Ascending aorta (tissue), 2 donors: Measurements from ENCODE around the gene R3HDM2. TPM values are rescaled to one million over a fixed set of nuclear protein-coding genes. Genes with fewer than 3 reads are reported as not detected.
"Not testable (repeated sequence)": the region's sequence is repeated elsewhere in the genome, so short reads cannot be mapped to it uniquely, and the experiment has no call there.

Experiments
- DNase-seq, 2 donors: peaks; one replicate each; pipeline ENCODE4 v3.0.0-alpha.2; 2019; ENCODE audit warnings: low spot score in 2 of 2
- H3K27ac ChIP-seq, 2 donors: fragments of 200-600 bp; sonication (generic); one replicate each; pipeline ENCODE4 v1.5.1; 2016 to 2017; ENCODE audit warnings: mild to moderate bottlenecking in 1 of 2
- H3K27me3 ChIP-seq: fragments of 200-600 bp; sonication (generic); one replicate; pipeline ENCODE4 v1.5.1; 2017
- H3K36me3 ChIP-seq, 2 donors: fragments of 200-600 bp; sonication (generic); one replicate each; pipeline ENCODE4 v1.5.1; 2016
- H3K4me1 ChIP-seq, 2 donors: fragments of 200-600 bp; sonication (generic); one replicate each; pipeline ENCODE4 v1.5.1; 2016 to 2017; ENCODE audit warnings: mild to moderate bottlenecking in 1 of 2
- H3K4me3 ChIP-seq, 2 donors: fragments of 200-600 bp; sonication (generic); one replicate each; pipeline ENCODE4 v1.5.1; 2016 to 2017; ENCODE audit warnings: mild to moderate bottlenecking in 1 of 2
- H3K9me3 ChIP-seq, 2 donors: fragments of 200-600 bp; sonication (generic); one replicate each; pipeline ENCODE4 v1.5.1; 2016
- intact Hi-C: fragments of 100-400 bp; cut with DNase I; formaldehyde crosslinking; loops from one replicate; pipeline ENCODE4 v1.15.1; 2023
- total RNA-seq: library from RNA; depleted of rRNA; stranded (reverse); fragments of >200 nt; gene quantifications from one replicate; pipeline ENCODE4 v1.1.0, GENCODE V29; 2016
- TF ChIP-seq, protein P1 (sequence below), 3 experiments: fragments of 200-600 bp in 2 of 3; fragments of 450-650 bp in 1 of 3; sonication (generic) in 2 of 3; IDR thresholded peaks; one replicate each; pipeline ENCODE4 v1.5.1; 2016 to 2019; ENCODE audit warnings: antibody characterized with exemption in 3 of 3, mild to moderate bottlenecking in 1 of 3, moderate library complexity in 1 of 3

R3HDM2 gene
- total RNA-seq, 1 donor from 2014 or later = 49.5 TPM

GRCh38 chr12:57300961-57301584, 129.8 kb downstream of the R3HDM2 start:
- H3K9me3 ChIP-seq = no peaks in the 10 kb centered on the region
- H3K27ac ChIP-seq = no peak overlapping the region
- H3K36me3 ChIP-seq = peaks cover 37 to 42% of the 10 kb centered on the region in 2 donors
- H3K4me1 ChIP-seq = no peaks in the 10 kb centered on the region
- intact Hi-C loops = no loop called here
- no peaks in the 10 kb centered on the region for H3K27me3 ChIP-seq
- DNase-seq = no peak
- TF ChIP-seq, protein P1, sequence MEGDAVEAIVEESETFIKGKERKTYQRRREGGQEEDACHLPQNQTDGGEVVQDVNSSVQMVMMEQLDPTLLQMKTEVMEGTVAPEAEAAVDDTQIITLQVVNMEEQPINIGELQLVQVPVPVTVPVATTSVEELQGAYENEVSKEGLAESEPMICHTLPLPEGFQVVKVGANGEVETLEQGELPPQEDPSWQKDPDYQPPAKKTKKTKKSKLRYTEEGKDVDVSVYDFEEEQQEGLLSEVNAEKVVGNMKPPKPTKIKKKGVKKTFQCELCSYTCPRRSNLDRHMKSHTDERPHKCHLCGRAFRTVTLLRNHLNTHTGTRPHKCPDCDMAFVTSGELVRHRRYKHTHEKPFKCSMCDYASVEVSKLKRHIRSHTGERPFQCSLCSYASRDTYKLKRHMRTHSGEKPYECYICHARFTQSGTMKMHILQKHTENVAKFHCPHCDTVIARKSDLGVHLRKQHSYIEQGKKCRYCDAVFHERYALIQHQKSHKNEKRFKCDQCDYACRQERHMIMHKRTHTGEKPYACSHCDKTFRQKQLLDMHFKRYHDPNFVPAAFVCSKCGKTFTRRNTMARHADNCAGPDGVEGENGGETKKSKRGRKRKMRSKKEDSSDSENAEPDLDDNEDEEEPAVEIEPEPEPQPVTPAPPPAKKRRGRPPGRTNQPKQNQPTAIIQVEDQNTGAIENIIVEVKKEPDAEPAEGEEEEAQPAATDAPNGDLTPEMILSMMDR (IDR thresholded peaks at IDR 0.05) = no peak
- H3K4me3 ChIP-seq = no peak overlapping the region

DNA sequence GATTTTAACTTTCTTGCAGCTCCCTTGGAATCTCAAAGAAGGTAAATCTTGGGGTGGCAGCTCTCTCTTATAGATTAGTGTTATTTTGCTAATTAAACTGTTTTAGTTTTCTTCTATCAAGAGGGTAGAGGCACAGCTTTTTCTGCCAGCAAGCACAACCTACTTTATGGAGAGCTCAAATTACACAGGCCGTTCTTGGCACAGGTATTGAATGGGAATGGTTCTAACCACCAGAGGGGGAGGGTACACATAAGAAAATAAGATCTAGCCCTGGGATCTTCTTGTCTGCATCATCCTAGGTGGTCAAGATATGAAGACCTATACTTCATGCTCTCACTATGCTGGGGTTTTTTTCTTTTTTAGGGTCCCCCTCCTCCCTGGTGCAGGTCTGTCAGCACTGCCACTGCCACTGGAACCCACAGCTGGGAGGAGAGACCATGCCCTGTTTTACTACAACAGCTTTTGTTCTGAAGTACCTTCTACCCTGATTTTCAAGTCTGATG, 131.3 kb downstream of the R3HDM2 start:
- Histone ChIP-seq H3K27ac (no peak overlapping the region), H3K36me3 (peaks cover 44 to 57% of the 10 kb centered on the region in 2 donors)
- TF ChIP-seq, protein P1 (IDR thresholded peaks at IDR 0.05) = no peak

GRCh38 chr12:57296291-57296690, 134.6 kb downstream of the R3HDM2 start:
- Histone ChIP-seq H3K27ac (no peak overlapping the region), H3K4me1 (no peaks in the 10 kb centered on the region), H3K36me3 (peaks cover 55 to 88% of the 10 kb centered on the region in 2 donors), H3K27me3 (no peaks in the 10 kb centered on the region), H3K9me3 (no peaks in the 10 kb centered on the region), H3K4me3 (no peak overlapping the region)
- TF ChIP-seq, protein P1 (IDR thresholded peaks at IDR 0.05) = no peak
- DNase-seq = no peak
- intact Hi-C loops = no loop called here

More for the DNA sequence above, 131.3 kb downstream of the R3HDM2 start:
- Histone ChIP-seq H3K9me3 (no peaks in the 10 kb centered on the region), H3K4me1 (no peaks in the 10 kb centered on the region), H3K4me3 (no peak overlapping the region), H3K27me3 (no peaks in the 10 kb centered on the region)
- DNase-seq = no peak
- intact Hi-C loops = no loop called here

GRCh38 chr12:57282073-57282472, 148.8 kb downstream of the R3HDM2 start:
- H3K36me3 ChIP-seq = peaks cover 34 to 69% of the 10 kb centered on the region in 2 donors
- H3K9me3 ChIP-seq, intact Hi-C loops, H3K27ac ChIP-seq, H3K4me3 ChIP-seq, DNase-seq, H3K27me3 ChIP-seq, H3K4me1 ChIP-seq: not testable (repeated sequence)

- Histone ChIP-seq H3K9me3 (no peaks in the 10 kb centered on the region), H3K27me3 (no peaks in the 10 kb centered on the region), H3K4me1 (no peaks in the 10 kb centered on the region), H3K4me3 (no peak overlapping the region), H3K36me3 (peaks cover 31 to 68% of the 10 kb centered on the region in 2 donors), H3K27ac (no peak overlapping the region)
- intact Hi-C loops = no loop called here
- DNase-seq = peak in 1 of 2 donors; percentile 71
- TF ChIP-seq, protein P1 (IDR thresholded peaks at IDR 0.05) = no peak
These were observed 150.4 kb downstream of the R3HDM2 start for GRCh38 chr12:57280211-57281062.
